Esophagus mucosa (tissue), 1 donor: ENCODE results near the gene PRR35. TPM values are rescaled to one million over a fixed set of nuclear protein-coding genes. Genes with fewer than 3 reads are reported as not detected.

ENCODE experiments used
- ATAC-seq: fragments of 200-7000 bp; cut with Tn5 transposase; one replicate; pipeline ENCODE4 v1.9.1; 2020
- total RNA-seq: library from RNA; stranded (reverse); gene quantifications from one replicate; pipeline ENCODE4 v1.2.4, GENCODE V29; 2023
- donor health status: DM: yes; HTN: yes; CAD: no.

Gene PRR35
- total RNA-seq = not detected

GRCh38 chr16:560204-560700 is at the start of gene PRR35:
TSS of gene PRR35 (plus strand) at chr16:560394. CDS start at chr16:563295, 2,901 bp downstream.
- no peak for ATAC-seq

DNA sequence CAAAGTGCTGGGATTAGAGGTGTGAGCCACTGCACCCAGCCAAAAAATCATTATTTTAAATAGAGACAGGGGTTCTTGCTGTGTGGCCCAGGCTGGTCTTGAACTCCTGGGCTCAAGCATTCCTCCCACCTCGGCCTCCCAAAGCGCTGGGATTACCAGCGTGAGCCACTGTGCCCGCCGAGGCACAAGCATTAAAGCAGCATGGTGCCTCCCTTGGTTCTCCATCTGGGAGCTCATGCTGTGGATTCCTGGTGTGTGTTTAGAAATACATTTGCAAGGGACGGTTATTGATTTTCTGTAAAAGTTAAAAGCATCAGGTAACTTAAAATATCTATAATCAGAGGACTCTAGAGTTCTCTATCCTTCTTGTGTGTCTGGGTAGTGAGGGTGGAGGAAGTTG is 47.4 kb upstream of the PRR35 start:
- ATAC-seq = no peak

DNA sequence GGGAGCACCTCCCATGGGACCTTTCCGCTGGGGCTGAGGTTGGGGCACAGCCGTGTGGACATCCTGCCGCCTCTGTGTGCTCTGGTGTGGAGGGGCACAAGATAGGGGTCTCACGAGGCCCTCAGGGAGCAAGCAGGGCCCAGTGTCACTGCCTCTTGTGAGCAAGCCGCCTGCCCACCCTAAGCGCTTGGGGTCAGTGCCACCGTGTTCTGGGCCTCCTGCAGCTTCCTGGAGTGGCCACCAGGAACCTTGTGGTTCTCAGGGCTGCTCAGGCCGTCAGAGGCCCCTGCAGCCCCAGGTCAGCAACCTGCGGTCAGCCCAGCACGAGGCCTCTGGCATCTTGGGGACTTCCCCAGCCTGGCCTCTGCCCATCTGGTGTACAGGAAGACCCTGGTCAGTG is 46.2 kb upstream of the PRR35 start:
- ATAC-seq = no peak

GRCh38 chr16:515175-515938 is 44.8 kb upstream of the PRR35 start:
- ATAC-seq = no peak

- no peak for ATAC-seq
Measured at GRCh38 chr16:515939-516226, 44.3 kb upstream of the PRR35 start.

DNA sequence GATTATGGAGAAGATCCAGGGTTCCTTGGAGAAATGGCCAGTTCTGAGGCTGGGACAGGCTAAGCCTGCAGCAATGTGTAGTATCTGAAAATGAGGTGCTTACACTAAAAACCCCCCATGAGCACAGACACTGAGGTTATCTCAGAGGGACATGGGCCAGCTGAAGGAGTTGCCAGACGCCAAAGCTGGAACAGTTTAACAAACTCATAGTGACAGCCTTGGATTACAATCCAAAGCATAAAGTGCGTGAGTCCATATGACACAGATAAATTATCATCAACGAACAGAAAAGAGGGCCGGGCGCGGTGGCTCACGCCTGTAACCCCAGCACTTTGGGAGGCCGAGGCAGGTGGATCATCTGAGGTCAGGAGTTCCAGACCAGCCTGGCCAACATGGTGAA is 43.9 kb upstream of the PRR35 start:
- no peak for ATAC-seq

GRCh38 chr16:518858-519257 is 41.3 kb upstream of the PRR35 start:
- ATAC-seq = no peak

GRCh38 chr16:519425-519824 is 40.8 kb upstream of the PRR35 start:
- ATAC-seq = no peak

GRCh38 chr16:519841-520687 is 40.1 kb upstream of the PRR35 start:
- no peak for ATAC-seq

GRCh38 chr16:520847-521246 is 39.3 kb upstream of the PRR35 start:
- ATAC-seq = no peak

DNA sequence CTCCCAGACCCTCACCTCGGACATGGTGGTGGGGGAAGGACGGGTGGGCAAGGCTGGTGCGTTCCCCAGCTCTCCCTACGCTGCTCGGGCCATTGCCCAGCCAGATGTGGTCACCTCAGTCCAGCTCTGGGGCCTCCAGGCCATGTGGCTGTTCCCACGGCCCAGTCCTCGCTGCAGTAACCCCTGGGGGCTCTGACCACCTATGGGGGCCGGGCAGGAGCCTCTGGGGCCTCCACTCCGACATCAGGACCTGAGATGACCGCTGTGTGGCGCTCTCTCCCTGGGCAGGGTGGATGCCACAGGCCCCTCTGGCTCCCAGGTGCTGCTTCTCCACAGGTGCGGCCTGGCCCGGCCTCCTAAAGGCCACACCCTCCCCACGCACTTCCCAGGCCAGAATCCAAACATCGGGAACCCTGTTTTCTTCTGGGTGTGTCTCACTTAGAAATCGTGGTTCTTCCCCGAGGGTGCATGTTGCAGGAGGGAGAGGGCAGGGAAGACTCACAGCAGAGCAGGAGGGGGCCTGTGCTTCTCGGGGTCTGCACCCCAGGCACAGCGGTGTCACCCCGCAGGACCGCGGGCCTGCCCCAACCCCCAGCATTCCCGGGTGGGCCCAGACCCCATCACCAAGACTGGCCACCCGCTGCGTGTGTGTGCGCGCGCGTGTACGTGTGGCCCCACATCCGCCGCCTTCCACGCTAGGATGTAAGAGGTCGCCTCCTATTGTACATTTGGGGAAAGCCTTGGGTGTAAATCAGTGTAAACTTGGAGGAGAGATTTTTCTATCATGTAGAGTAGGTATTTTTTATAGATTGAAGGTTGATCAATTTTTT is 38.6 kb upstream of the PRR35 start:
- peak; percentile 47 for ATAC-seq

DNA sequence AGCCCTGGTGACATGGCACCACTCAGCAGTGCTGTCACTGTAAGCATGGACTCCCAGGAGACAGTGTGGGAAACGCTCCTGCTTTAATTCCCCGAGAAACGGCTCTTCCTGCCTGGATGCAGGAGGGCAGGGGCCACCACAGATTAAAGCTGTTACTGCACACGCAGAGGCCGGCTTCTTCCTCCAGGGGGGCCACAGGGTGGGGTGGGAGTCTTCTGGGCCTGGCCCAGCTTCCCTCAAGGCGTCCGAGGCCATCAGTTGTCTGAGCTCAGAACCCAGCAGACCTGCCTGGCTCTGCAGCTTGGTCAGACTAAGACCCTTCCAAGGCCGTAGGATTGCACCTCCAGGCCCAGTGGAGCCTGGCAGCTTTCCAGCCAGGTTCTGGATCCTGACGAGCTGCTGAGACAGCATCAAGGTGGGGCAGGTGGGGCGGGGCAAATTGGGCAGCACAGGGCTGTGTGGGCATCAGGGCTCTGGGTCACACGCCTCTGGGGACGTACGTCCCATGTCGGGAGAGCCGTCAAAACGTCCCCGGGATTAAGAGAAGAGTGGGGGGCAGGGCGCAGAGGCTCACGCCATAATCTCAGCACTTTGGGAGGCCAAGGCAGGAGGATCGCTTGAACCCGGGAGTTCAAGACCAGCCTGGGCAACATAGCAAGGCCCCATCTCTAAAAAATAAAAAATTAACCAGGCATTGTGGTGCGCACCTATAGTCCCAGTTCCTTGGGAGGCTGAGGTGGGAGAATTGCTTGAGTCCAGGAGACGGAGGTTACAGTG is 37.7 kb upstream of the PRR35 start:
- ATAC-seq = no peak

DNA sequence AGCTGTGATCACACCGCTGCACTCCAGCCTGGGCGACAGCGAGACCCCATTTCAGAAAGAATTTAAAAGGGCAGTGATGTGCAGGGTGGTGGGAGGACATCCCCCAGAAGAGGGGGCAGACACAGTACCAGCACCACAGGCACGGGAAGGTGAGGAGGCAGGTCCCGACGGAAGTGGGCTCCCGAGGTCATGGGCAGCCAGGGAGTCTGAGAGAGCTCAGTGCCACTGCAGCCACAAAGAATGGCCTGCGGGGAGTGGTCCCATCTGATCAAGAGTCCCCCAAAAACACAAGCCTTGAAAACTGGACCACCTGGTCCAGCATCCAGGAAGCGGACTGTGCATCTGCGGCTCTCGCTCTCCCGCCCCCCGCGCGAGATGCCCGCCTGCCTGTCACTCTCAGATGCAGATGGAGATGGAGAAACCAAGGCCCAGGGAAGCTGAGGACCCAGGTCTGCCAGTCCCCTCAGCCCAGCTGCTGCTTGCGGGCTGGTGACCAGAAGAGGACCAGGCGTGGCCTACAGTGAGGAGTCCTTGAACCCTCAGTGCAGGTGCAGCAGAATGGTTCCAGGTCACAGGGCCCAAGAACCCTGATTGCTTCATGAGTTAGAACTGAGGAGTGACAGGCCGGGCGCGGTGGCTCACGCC is 37.0 kb upstream of the PRR35 start:
- no peak for ATAC-seq

- ATAC-seq = no peak
Measured at GRCh38 chr16:524274-525040, 35.7 kb upstream of the PRR35 start.

GRCh38 chr16:525123-525519 is 35.1 kb upstream of the PRR35 start:
- ATAC-seq = no peak

DNA sequence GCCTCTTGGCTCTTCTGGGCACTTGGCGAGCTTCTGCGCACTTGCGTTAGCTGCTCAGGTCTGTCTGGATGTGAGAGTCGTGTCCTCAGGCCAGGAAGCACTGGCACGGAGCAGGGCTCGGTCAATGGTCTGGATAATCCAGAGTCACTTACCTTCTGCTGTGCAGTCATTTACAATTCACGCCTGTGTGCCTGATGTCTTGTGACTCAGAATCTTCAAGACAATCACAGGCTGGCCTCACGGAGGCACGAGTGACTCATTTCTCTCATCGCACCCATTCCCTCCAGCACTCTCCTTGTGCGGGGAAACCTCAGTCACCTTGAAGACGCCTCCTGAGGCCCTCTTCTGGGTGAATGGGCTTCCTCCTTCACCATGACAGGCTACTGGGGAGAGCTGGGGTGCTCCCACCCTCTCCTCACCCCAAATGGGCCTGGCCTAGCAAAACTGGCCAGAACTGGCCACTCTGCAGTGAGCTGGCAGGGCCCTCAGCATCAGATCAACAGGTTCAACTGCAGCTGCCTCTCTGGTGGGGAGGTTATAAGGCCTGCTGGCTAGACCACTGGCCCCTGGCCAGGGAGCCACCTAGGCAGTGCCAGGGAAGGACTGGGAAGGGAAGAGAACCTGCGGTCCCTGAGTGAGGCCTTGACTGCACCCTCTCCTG is 34.5 kb upstream of the PRR35 start:
- peak; percentile 48 for ATAC-seq

GRCh38 chr16:526181-527014 is 33.8 kb upstream of the PRR35 start:
- peak; percentile 0 for ATAC-seq

GRCh38 chr16:527015-527903 is 32.9 kb upstream of the PRR35 start, which contains the start of gene CAPN15:
TSS of gene CAPN15 (plus strand) at chr16:527712. CDS start at chr16:546839, 19,127 bp downstream.
- ATAC-seq = peak; percentile 63
